Neural cell (in vitro differentiated cells): ENCODE data around the gene KLHL34. TPM values are rescaled to one million over a fixed set of nuclear protein-coding genes. Genes with fewer than 3 reads are reported as not detected.

Source experiments
- H2AFZ ChIP-seq: fragments of 200-600, 300-800 bp; sonication (generic), shearing (Covaris generic); 2 replicates; pipeline ENCODE4 v1.6.0; 2014; ENCODE audit warnings: low read depth, mild to moderate bottlenecking, antibody characterized with exemption, low read length, moderate library complexity
- H3F3A ChIP-seq: fragments of 200-600 bp; shearing (Covaris generic); 2 replicates; pipeline ENCODE4 v1.6.1; 2016; ENCODE audit warnings: mild to moderate bottlenecking, moderate library complexity, mixed read lengths, antibody characterized with exemption, low read length; ENCODE audit not compliant: insufficient read depth, poor library complexity, severe bottlenecking
- H3K27ac ChIP-seq: fragments of 200-600, 300-800 bp; sonication (generic), shearing (Covaris generic); 2 replicates; pipeline ENCODE4 v1.5.1; 2014; ENCODE audit warnings: mild to moderate bottlenecking, low read length, moderate library complexity
- H3K27me3 ChIP-seq: fragments of 300-800, 200-600 bp; sonication (generic), shearing (Covaris generic); 2 replicates; pipeline ENCODE4 v1.6.0; 2014; ENCODE audit warnings: mild to moderate bottlenecking, low read depth, low read length, moderate library complexity; ENCODE audit not compliant: insufficient read depth
- H3K36me3 ChIP-seq: fragments of 300-800, 200-600 bp; sonication (generic), shearing (Covaris generic); 2 replicates; pipeline ENCODE4 v1.5.1; 2014; ENCODE audit warnings: mild to moderate bottlenecking, antibody characterized with exemption, low read length, moderate library complexity; ENCODE audit not compliant: insufficient read depth
- H3K4me2 ChIP-seq: fragments of 300-800, 200-600 bp; sonication (generic), shearing (Covaris generic); 2 replicates; pipeline ENCODE4 v1.6.0; 2014; ENCODE audit warnings: mild to moderate bottlenecking, low read length
- H3K4me3 ChIP-seq: fragments of 300-800, 200-600 bp; sonication (generic), shearing (Covaris generic); 2 replicates; pipeline ENCODE4 v1.5.1; 2014; ENCODE audit warnings: mild to moderate bottlenecking, low read length, moderate library complexity
- H3K79me2 ChIP-seq: fragments of 200-600 bp; shearing (Covaris generic); replicated peaks from 2 replicates; pipeline ENCODE4 v1.6.0; 2014; ENCODE audit warnings: mild to moderate bottlenecking, low read length, moderate library complexity; ENCODE audit not compliant: insufficient read depth
- H3K9ac ChIP-seq: fragments of 300-800, 200-600 bp; sonication (generic), shearing (Covaris generic); 2 replicates; pipeline ENCODE4 v1.6.1; 2016; ENCODE audit warnings: mild to moderate bottlenecking, low read length, mixed read lengths
- H3K9me2 ChIP-seq: fragments of 200-600 bp; shearing (Covaris generic); 2 replicates; pipeline ENCODE4 v1.6.1; 2016; ENCODE audit warnings: mild to moderate bottlenecking, low read length, mixed read lengths; ENCODE audit not compliant: insufficient read depth
- H3K9me3 ChIP-seq: fragments of 200-600, 300-800 bp; sonication (generic), shearing (Covaris generic); 2 replicates; pipeline ENCODE4 v1.6.1; 2016; ENCODE audit warnings: mild to moderate bottlenecking, mixed run types, low read length, moderate library complexity, mixed read lengths
- H4K20me1 ChIP-seq: fragments of 200-600 bp; shearing (Covaris generic); 2 replicates; pipeline ENCODE4 v1.6.1; 2016; ENCODE audit warnings: mild to moderate bottlenecking, mixed run types; ENCODE audit not compliant: insufficient read depth
- CTCF ChIP-seq: fragments of 450-650 bp; IDR thresholded peaks from 2 replicates; pipeline ENCODE4 v1.5.1; 2014; ENCODE audit warnings: antibody characterized with exemption, mild to moderate bottlenecking, moderate library complexity; ENCODE audit not compliant: poor library complexity, severe bottlenecking
- EP300 ChIP-seq: fragments of 450-650 bp; conservative IDR thresholded peaks from 2 replicates; pipeline ENCODE4 v1.6.1; 2014; ENCODE audit warnings: antibody characterized with exemption, mild to moderate bottlenecking, moderate library complexity; ENCODE audit not compliant: poor library complexity, severe bottlenecking
- EZH2 ChIP-seq: fragments of 200-600, 300-800 bp; shearing (Covaris generic), sonication (generic); IDR thresholded peaks from 2 replicates; pipeline ENCODE4 v1.6.1; 2014; ENCODE audit warnings: antibody characterized with exemption, low read length, borderline replicate concordance, mild to moderate bottlenecking; ENCODE audit not compliant: insufficient read depth, poor library complexity, severe bottlenecking
- MXI1 ChIP-seq: fragments of 450-650 bp; conservative IDR thresholded peaks from 2 replicates; pipeline ENCODE4 v1.6.1; 2014; ENCODE audit warnings: antibody characterized with exemption, mild to moderate bottlenecking; ENCODE audit not compliant: poor library complexity, severe bottlenecking
- POLR2AphosphoS5 ChIP-seq: IDR thresholded peaks from 2 replicates; pipeline ENCODE4 v1.6.1; 2012
- RAD21 ChIP-seq: fragments of 450-650 bp; conservative IDR thresholded peaks from 2 replicates; pipeline ENCODE4 v1.6.1; 2014; ENCODE audit warnings: antibody characterized with exemption, mild to moderate bottlenecking, moderate library complexity
- REST ChIP-seq: IDR thresholded peaks from 2 replicates; pipeline ENCODE4 v1.6.1; 2012; ENCODE audit warnings: borderline replicate concordance
- SMC3 ChIP-seq: fragments of 450-650 bp; conservative IDR thresholded peaks from 2 replicates; pipeline ENCODE4 v1.6.1; 2014; ENCODE audit warnings: antibody characterized with exemption, mild to moderate bottlenecking, moderate library complexity; ENCODE audit not compliant: poor library complexity
- TAF1 ChIP-seq: IDR thresholded peaks from 2 replicates; pipeline ENCODE4 v1.6.1; 2012; ENCODE audit warnings: low read depth
- polyA plus RNA-seq: library from polyadenylated mRNA; depleted of rRNA; stranded (reverse); fragments of >200 nt; gene quantifications from 2 replicates; pipeline ENCODE4 v1.2.3, GENCODE V29; 2014

KLHL34 gene
- polyA plus RNA-seq, 1 donor from 2014 or later, result not detected

- H3F3A ChIP-seq, result no peaks in the 10 kb centered on the region
- TF ChIP-seq EP300 (no peak), REST (no peak), SMC3 (no peak), RAD21 (no peak), POLR2AphosphoS5 (no peak), MXI1 (no peak), EZH2 (no peak), TAF1 (no peak), CTCF (no peak)
- H3K9ac ChIP-seq, result no peak overlapping the region
- H3K4me3 ChIP-seq, result no peak overlapping the region
- H3K27ac ChIP-seq, result no peak overlapping the region
- H3K36me3 ChIP-seq, result no peaks in the 10 kb centered on the region
- H3K4me2 ChIP-seq, result no peak overlapping the region
- no peaks in the 10 kb centered on the region for H3K79me2 ChIP-seq
- no peak overlapping the region for H2AFZ ChIP-seq
- no peaks in the 10 kb centered on the region for H3K9me3 ChIP-seq
- H4K20me1 ChIP-seq, result no peaks in the 10 kb centered on the region
- no peaks in the 10 kb centered on the region for H3K9me2 ChIP-seq
- no peaks in the 10 kb centered on the region for H3K27me3 ChIP-seq
Measured at GRCh38 chrX:21638311-21638710, 19.8 kb downstream of the KLHL34 start.

DNA sequence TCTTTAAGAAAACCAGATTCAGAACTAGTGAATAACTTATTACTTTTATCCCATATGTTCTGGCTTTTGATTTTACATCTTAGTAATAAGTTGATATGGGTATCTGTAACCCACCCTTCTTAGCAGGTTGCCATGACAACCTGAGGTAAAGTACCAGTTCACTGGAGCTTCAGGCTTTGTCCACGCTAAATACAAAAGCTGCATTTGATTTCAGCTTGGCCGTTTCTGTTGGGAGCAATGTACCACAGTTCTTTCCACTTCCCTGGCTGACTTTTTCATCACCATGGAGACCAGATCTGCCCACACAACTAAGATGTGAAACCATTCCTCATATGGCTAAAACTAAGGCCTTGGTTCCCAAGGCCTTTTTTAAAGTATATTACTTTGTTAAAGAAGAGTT is 26.1 kb downstream of the KLHL34 start:
- H3K79me2 ChIP-seq, result no peaks in the 10 kb centered on the region
- H3K9me3 ChIP-seq, result no peaks in the 10 kb centered on the region
- no peaks in the 10 kb centered on the region for H3K36me3 ChIP-seq
- H3K4me2 ChIP-seq, result no peak overlapping the region
- H3K9ac ChIP-seq, result no peak overlapping the region
- H4K20me1 ChIP-seq, result no peaks in the 10 kb centered on the region
- TF ChIP-seq RAD21, result no peak
- TF ChIP-seq EZH2, result no peak
- TF ChIP-seq POLR2AphosphoS5, result no peak
- no peak for TF ChIP-seq SMC3
- no peak for TF ChIP-seq MXI1
- TF ChIP-seq TAF1, result no peak
- TF ChIP-seq CTCF, result no peak
- TF ChIP-seq REST, result no peak
- no peak for TF ChIP-seq EP300
- H3K27ac ChIP-seq, result no peak overlapping the region
- no peaks in the 10 kb centered on the region for H3F3A ChIP-seq
- no peak overlapping the region for H3K4me3 ChIP-seq
- H3K9me2 ChIP-seq, result no peaks in the 10 kb centered on the region
- H2AFZ ChIP-seq, result no peak overlapping the region
- no peaks in the 10 kb centered on the region for H3K27me3 ChIP-seq
